Loucy (cell line): Measurements from ENCODE around the gene OR2G2.

Experiments used
- CTCF ChIP-seq: fragments of 200-600 bp; sonication (generic); conservative IDR thresholded peaks from 2 replicates; pipeline ENCODE4 v1.5.1; 2014; ENCODE audit warnings: mild to moderate bottlenecking, antibody characterized with exemption, low read length
- EZH2phosphoT487 ChIP-seq: fragments of 200-600 bp; IDR thresholded peaks from 2 replicates; pipeline ENCODE4 v1.6.1; 2018; ENCODE audit warnings: antibody characterized with exemption, mild to moderate bottlenecking, moderate library complexity, borderline replicate concordance

- no peak for TF ChIP-seq CTCF
- TF ChIP-seq EZH2phosphoT487: no peak
These were observed at the start of gene OR2G2 for GRCh38 chr1:247588060-247588459.
